ENCODE data around the gene KLHL35. TPM values are rescaled to one million over a fixed set of nuclear protein-coding genes. Genes with fewer than 3 reads are reported as not detected.

The KLHL35 gene
- total and polyA plus RNA-seq, 2 of the 4 experiments (the other 2 are of a cell fraction): 1.6 to 3.3 TPM

DNA sequence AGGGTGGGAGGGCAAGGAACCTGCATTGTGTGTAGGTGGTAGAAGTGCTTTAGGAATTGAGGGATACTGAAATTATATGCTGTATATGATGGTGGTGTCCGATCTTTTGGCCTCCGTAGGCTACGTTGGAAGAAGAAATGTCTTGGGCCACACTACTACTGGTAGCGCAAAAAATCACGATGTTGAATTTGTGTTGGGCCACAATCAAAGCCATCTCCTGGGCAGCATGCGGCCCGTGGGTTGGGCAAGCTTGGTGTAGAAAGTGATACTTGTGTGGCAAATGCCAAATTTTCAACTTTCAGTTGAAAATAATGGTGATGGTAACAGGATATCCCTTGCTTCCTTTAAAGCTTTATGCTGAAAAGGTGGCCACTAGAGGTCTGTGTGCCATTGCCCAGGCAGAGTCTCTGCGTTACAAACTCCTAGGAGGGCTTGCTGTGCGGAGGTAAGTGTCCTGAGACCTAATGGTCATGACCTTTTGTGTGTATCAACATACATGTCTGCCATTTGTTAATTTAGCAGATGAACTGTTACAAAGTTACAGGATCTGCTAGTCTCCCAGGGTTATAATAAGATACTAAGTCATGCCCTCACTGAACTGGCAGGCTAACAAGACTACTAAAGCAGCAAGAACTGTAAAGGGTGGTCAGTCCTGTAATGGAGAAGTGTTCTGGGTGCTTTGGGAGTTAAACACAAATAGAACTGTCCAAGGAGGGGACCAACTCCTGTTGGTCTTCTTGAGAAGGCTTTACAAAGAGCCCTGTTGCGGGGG lies 30.8 kb downstream of the KLHL35 start:
- H3K23ac ChIP-seq (ENCODE audit: low read depth, low read length): peak overlapping the region; percentile 22; the same call in 1 of the 2 replicates
- H4K20me1 ChIP-seq (ENCODE audit: insufficient read depth, low read length): peaks cover 77% of the 10 kb centered on the region
- peaks cover 14 to 54% of the 10 kb centered on the region in 2 experiments for H3K79me1 ChIP-seq (ENCODE audit: low read depth in 1 of 2, low read length in 2 of 2)
- H2BK20ac ChIP-seq (ENCODE audit: low read depth, low read length): no peak overlapping the region
- no peaks in the 10 kb centered on the region for H3K9me3 ChIP-seq (ENCODE audit: control insufficient read depth, insufficient read depth, low read length)
- H4K5ac ChIP-seq (ENCODE audit: low read depth, low read length): no peak overlapping the region
- H2AK5ac ChIP-seq (ENCODE audit: low read depth, low read length): no peak overlapping the region
- no peaks in the 10 kb centered on the region for H3K27me3 ChIP-seq (ENCODE audit: control insufficient read depth, insufficient read depth, low read length)
- WGBS, 2 experiments (ENCODE audit: extremely low coverage in 2 of 2, insufficient read length in 1 of 2): 94% methylated on average over 5 of the region's 10 CpGs; no CpG with 5 or more reads in 1 of the 2 experiments
- H4K8ac ChIP-seq (ENCODE audit: low read depth in 2 of 2, low read length in 2 of 2): no peak overlapping the region
- H2BK5ac ChIP-seq (ENCODE audit: low read depth, low read length, poor library complexity, severe bottlenecking): no peak overlapping the region
- no peak overlapping the region for H3K4me3 ChIP-seq (ENCODE audit: insufficient read depth, low read depth, low read length)
- no peak overlapping the region for H3K18ac ChIP-seq (ENCODE audit: low read depth, low read length)
- TF ChIP-seq NFE2L2 (IDR thresholded peaks at IDR 0.05; ENCODE audit: low read depth, low read length) (no peak), SMC3 (IDR thresholded peaks at IDR 0.05; ENCODE audit: low read depth, low read length) (no peak), CEBPB (IDR thresholded peaks at IDR 0.05; ENCODE audit: low read depth, low read length) (no peak), CHD1 (IDR thresholded peaks at IDR 0.05; ENCODE audit: low read depth, low read length) (no peak), MAZ (IDR thresholded peaks at IDR 0.05; ENCODE audit: borderline replicate concordance, low read depth, low read length) (no peak), FOS (IDR thresholded peaks at IDR 0.05; ENCODE audit: low read depth, low read length) (no peak), RCOR1 (IDR thresholded peaks at IDR 0.05; ENCODE audit: insufficient replicate concordance, low read length) (no peak), MAFK (IDR thresholded peaks at IDR 0.05; ENCODE audit: low read depth, low read length) (no peak), BHLHE40 (IDR thresholded peaks at IDR 0.05; ENCODE audit: low read depth, low read length) (no peak), RAD21 (IDR thresholded peaks at IDR 0.05; ENCODE audit: low read length) (no peak), MXI1 (IDR thresholded peaks at IDR 0.05; ENCODE audit: borderline replicate concordance, low read depth, low read length) (no peak), POLR2A (IDR thresholded peaks at IDR 0.05; ENCODE audit: low read depth, low read length) (no peak)
- TF ChIP-seq, protein P1, sequence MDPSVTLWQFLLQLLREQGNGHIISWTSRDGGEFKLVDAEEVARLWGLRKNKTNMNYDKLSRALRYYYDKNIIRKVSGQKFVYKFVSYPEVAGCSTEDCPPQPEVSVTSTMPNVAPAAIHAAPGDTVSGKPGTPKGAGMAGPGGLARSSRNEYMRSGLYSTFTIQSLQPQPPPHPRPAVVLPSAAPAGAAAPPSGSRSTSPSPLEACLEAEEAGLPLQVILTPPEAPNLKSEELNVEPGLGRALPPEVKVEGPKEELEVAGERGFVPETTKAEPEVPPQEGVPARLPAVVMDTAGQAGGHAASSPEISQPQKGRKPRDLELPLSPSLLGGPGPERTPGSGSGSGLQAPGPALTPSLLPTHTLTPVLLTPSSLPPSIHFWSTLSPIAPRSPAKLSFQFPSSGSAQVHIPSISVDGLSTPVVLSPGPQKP (IDR thresholded peaks at IDR 0.05; ENCODE audit: borderline replicate concordance, low read depth, low read length): no peak
- TF ChIP-seq, protein P2, sequence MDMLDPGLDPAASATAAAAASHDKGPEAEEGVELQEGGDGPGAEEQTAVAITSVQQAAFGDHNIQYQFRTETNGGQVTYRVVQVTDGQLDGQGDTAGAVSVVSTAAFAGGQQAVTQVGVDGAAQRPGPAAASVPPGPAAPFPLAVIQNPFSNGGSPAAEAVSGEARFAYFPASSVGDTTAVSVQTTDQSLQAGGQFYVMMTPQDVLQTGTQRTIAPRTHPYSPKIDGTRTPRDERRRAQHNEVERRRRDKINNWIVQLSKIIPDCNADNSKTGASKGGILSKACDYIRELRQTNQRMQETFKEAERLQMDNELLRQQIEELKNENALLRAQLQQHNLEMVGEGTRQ (IDR thresholded peaks at IDR 0.05; ENCODE audit: low read depth, low read length): no peak
- DNase-seq (no peak), ATAC-seq (ENCODE audit: low read depth) (no peak)
- H4K91ac ChIP-seq (ENCODE audit: insufficient read depth, low read depth, low read length): no peak overlapping the region
- no peak overlapping the region for H2AFZ ChIP-seq (replicated peaks; ENCODE audit: low read length, poor library complexity)
- peak overlapping the region; percentile 46; the same call in 1 of the 2 replicates for H3K9ac ChIP-seq (ENCODE audit: low read depth, low read length)
- H3K4me2 ChIP-seq (ENCODE audit: low read depth, low read length): peak overlapping the region; percentile 28; the same call in 1 of the 2 replicates
- POLR2A ChIA-PET (ENCODE audit: unreplicated experiment): no interaction called here
- no peak overlapping the region for H3K14ac ChIP-seq (replicated peaks; ENCODE audit: low read depth, low read length)
- H2BK120ac ChIP-seq (ENCODE audit: low read depth, low read length): no peak overlapping the region
- no peak overlapping the region for H3K56ac ChIP-seq (ENCODE audit: extremely low read depth, insufficient read depth, low read length)
- H3K4me1 ChIP-seq (ENCODE audit: control insufficient read depth, insufficient read depth, low read length): peaks cover 5% of the 10 kb centered on the region
- no peak overlapping the region for H2AK9ac ChIP-seq (replicated peaks; ENCODE audit: low read depth, low read length, poor library complexity)
- no TSS peak for BruUV-seq (replicated peaks)
- in situ Hi-C loops (cut with MboI; ENCODE audit: low sequenced_read_pairs) (no loop called here), intact Hi-C loops (cut with micrococcal nuclease) (no loop called here), dilution Hi-C loops (cut with HindIII; ENCODE audit: low sequenced_read_pairs, unreplicated experiment) (no loop called here)
- no peak overlapping the region for H3K4ac ChIP-seq (ENCODE audit: low read depth, low read length)
- H2BK15ac ChIP-seq (ENCODE audit: low read depth, low read length): no peak overlapping the region
- H3K36me3 ChIP-seq (ENCODE audit: control insufficient read depth, insufficient read depth, low read length): peaks cover 55% of the 10 kb centered on the region
- CTCF ChIA-PET: no interaction called here
- peaks cover 6% of the 10 kb centered on the region; the same call in 1 of the 2 replicates for H3K9me1 ChIP-seq (ENCODE audit: insufficient read depth, low read length)
- H3K27ac ChIP-seq (ENCODE audit: insufficient read depth, low read length): no peak overlapping the region

Data from IMR-90 (cell line).